HG02885 (cell line): ENCODE results near the gene ZFR.

Experiments used
- ATAC-seq: cut with Tn5 transposase; IDR thresholded peaks from one replicate; pipeline ENCODE4 v1.9.1; 2021; ENCODE audit warnings: mild to moderate bottlenecking; ENCODE audit not compliant: unreplicated experiment, poor library complexity

The ZFR gene

GRCh38 chr5:32444431-32445286 is at the start of gene ZFR:
Gene ZFR (minus strand): TSS chr5:32444740. CDS start chr5:32444658, 82 bp downstream.
- peak; percentile 84 for ATAC-seq

- no peak for ATAC-seq
These were observed 46.5 kb upstream of the ZFR start for GRCh38 chr5:32490972-32491557.

- peak; percentile 54 for ATAC-seq
These were observed 45.4 kb upstream of the ZFR start for GRCh38 chr5:32489791-32490562.

- no peak for ATAC-seq
These were observed 42.9 kb upstream of the ZFR start for GRCh38 chr5:32487424-32487823.

- no peak for ATAC-seq
These were observed 42.5 kb upstream of the ZFR start for GRCh38 chr5:32487008-32487407.

- no peak for ATAC-seq
These were observed 37.7 kb upstream of the ZFR start for GRCh38 chr5:32482193-32482592.

GRCh38 chr5:32479096-32479495 is 34.6 kb upstream of the ZFR start:
- ATAC-seq = no peak

GRCh38 chr5:32476891-32477290 is 32.4 kb upstream of the ZFR start:
- no peak for ATAC-seq

GRCh38 chr5:32475334-32476097 is 31.0 kb upstream of the ZFR start:
- ATAC-seq = no peak

- no peak for ATAC-seq
These were observed 29.8 kb upstream of the ZFR start for GRCh38 chr5:32474209-32474854.

GRCh38 chr5:32473072-32473471 is 28.5 kb upstream of the ZFR start:
- ATAC-seq = no peak

- no peak for ATAC-seq
These were observed 27.2 kb upstream of the ZFR start for GRCh38 chr5:32471784-32472183.

- no peak for ATAC-seq
These were observed 20.5 kb upstream of the ZFR start for GRCh38 chr5:32465076-32465475.

- ATAC-seq = no peak
These were observed 18.1 kb upstream of the ZFR start for GRCh38 chr5:32462618-32463017.

GRCh38 chr5:32461441-32462120 is 17.0 kb upstream of the ZFR start:
- ATAC-seq = no peak

- no peak for ATAC-seq
These were observed 16.2 kb upstream of the ZFR start for GRCh38 chr5:32460702-32461101.

- ATAC-seq = no peak
These were observed 14.4 kb upstream of the ZFR start for GRCh38 chr5:32458880-32459495.

- ATAC-seq = no peak
These were observed 10.8 kb upstream of the ZFR start for GRCh38 chr5:32455311-32455710.

- ATAC-seq = no peak
These were observed 10.3 kb upstream of the ZFR start for GRCh38 chr5:32454821-32455220.
